HG02852 (cell line): ENCODE results near the gene NPAS2.
A peak's percentile ranks its signal among the peaks of the same experiment; 100 is the strongest.

ENCODE experiments used
- ATAC-seq: cut with Tn5 transposase; IDR thresholded peaks from one replicate; pipeline ENCODE4 v1.9.1; 2021; ENCODE audit warnings: mild to moderate bottlenecking, moderate library complexity; ENCODE audit not compliant: unreplicated experiment

The NPAS2 gene

GRCh38 chr2:100903534-100904258, 83.8 kb downstream of the NPAS2 start:
- no peak for ATAC-seq

- ATAC-seq, result no peak
These were observed 85.3 kb downstream of the NPAS2 start for GRCh38 chr2:100905132-100905805.

- ATAC-seq, result no peak
These were observed 86.2 kb downstream of the NPAS2 start for GRCh38 chr2:100906131-100906530.

- no peak for ATAC-seq
These were observed 86.7 kb downstream of the NPAS2 start for GRCh38 chr2:100906679-100907078.

GRCh38 chr2:100907832-100908231, 87.9 kb downstream of the NPAS2 start:
- ATAC-seq, result no peak

- no peak for ATAC-seq
These were observed 89.7 kb downstream of the NPAS2 start for GRCh38 chr2:100909534-100910081.

- ATAC-seq, result no peak
These were observed 90.2 kb downstream of the NPAS2 start for GRCh38 chr2:100910111-100910510.

- no peak for ATAC-seq
These were observed 99.4 kb downstream of the NPAS2 start for GRCh38 chr2:100919316-100919715.

- no peak for ATAC-seq
These were observed 101.8 kb downstream of the NPAS2 start for GRCh38 chr2:100921685-100922161.

GRCh38 chr2:100923461-100924060, 103.6 kb downstream of the NPAS2 start:
- no peak for ATAC-seq

- ATAC-seq, result peak; percentile 18
These were observed 104.2 kb downstream of the NPAS2 start for GRCh38 chr2:100924122-100924519.

GRCh38 chr2:100924520-100925451, 104.8 kb downstream of the NPAS2 start:
- peak; percentile 93 for ATAC-seq

- no peak for ATAC-seq
These were observed 108.3 kb downstream of the NPAS2 start for GRCh38 chr2:100928235-100928634.

- ATAC-seq, result no peak
These were observed 109.2 kb downstream of the NPAS2 start for GRCh38 chr2:100929147-100929546.

GRCh38 chr2:100934504-100935371, 114.8 kb downstream of the NPAS2 start:
- ATAC-seq, result no peak

GRCh38 chr2:100935372-100935752, 115.4 kb downstream of the NPAS2 start:
- ATAC-seq, result no peak

GRCh38 chr2:100936070-100936741, 116.3 kb downstream of the NPAS2 start:
- ATAC-seq, result no peak

- ATAC-seq, result no peak
These were observed 117.1 kb downstream of the NPAS2 start for GRCh38 chr2:100936972-100937542.
